Endothelial cell of umbilical vein (primary cell): ENCODE measurements around the gene ZPR1. TPM values are rescaled to one million over a fixed set of nuclear protein-coding genes. Genes with fewer than 3 reads are reported as not detected.

Experiments used
- BruUV-seq: library from RNA; stranded (reverse); fragments of 400-500 nt; replicated peaks from 2 replicates; lab custom pipeline; 2021; lab: Mats Ljungman, UMichigan
- CTCF ChIA-PET: fragments of 300-600, 350-600 bp; sonication (Branson Sonifier 250); formaldehyde crosslinking; loops from one replicate; lab custom pipeline; 2021; ENCODE audit warnings: antibody characterized with exemption, inconsistent platforms; lab: Charles Lee
- POLR2A ChIA-PET: fragments of 300-600, 350-600 bp; sonication (Branson Sonifier 250); formaldehyde crosslinking; loops from one replicate; lab custom pipeline; 2021; ENCODE audit warnings: antibody characterized with exemption, inconsistent platforms; lab: Charles Lee
- DNase-seq: peaks from one replicate; pipeline ENCODE4 v3.0.0-alpha.2; 2011; ENCODE audit warnings: low read depth, low spot score
- FAIRE-seq: peaks from 2 replicates; lab custom pipeline; 2011; peaks lifted over from hg19 to GRCh38; lab: Jason Lieb, UNC
- H2AFZ ChIP-seq: 2 replicates; pipeline ENCODE4 v1.6.0; 2012; ENCODE audit warnings: low read depth, low read length, control low read depth, inconsistent platforms
- H3K27ac ChIP-seq: 2 replicates; pipeline ENCODE4 v1.5.1; 2011; ENCODE audit warnings: low read depth, mild to moderate bottlenecking, control low read depth, low read length, moderate library complexity; ENCODE audit not compliant: insufficient read depth
- H3K27me3 ChIP-seq, 2 experiments: 2 replicates each; pipeline versions ENCODE4 v1.6.0 to v1.6.1; 2011; ENCODE audit warnings: low read length in 2 of 2, mixed read lengths in 1 of 2; ENCODE audit not compliant: control insufficient read depth in 2 of 2, insufficient read depth in 2 of 2
- H3K36me3 ChIP-seq, 2 experiments: 2 replicates in 1 of 2; 3 replicates in 1 of 2; pipeline ENCODE4 v1.5.1; 2011; ENCODE audit warnings: low read length in 2 of 2, mild to moderate bottlenecking in 1 of 2, moderate library complexity in 1 of 2; ENCODE audit not compliant: control insufficient read depth in 2 of 2, insufficient read depth in 2 of 2; ENCODE audit errors: extremely low read depth in 1 of 2
- H3K4me1 ChIP-seq: 3 replicates; pipeline ENCODE4 v1.5.1; 2011; ENCODE audit warnings: mild to moderate bottlenecking, low read length; ENCODE audit not compliant: control insufficient read depth, insufficient read depth; ENCODE audit errors: extremely low read depth
- H3K4me2 ChIP-seq: 2 replicates; pipeline ENCODE4 v1.6.1; 2011; ENCODE audit warnings: low read length, control low read depth, mixed read lengths; ENCODE audit not compliant: insufficient read depth
- H3K4me3 ChIP-seq, 3 experiments: fragments of 200-600 bp in 1 of 3; sonication (generic), shearing (Covaris generic) in 1 of 3; replicated peaks in 1 of 3; 2 replicates each; pipeline ENCODE4 v1.5.1; 2011 to 2016; ENCODE audit warnings: control low read depth in 3 of 3, low read length in 3 of 3, mild to moderate bottlenecking in 2 of 3, inconsistent platforms in 1 of 3, low read depth in 1 of 3, moderate library complexity in 1 of 3; ENCODE audit not compliant: insufficient read depth in 1 of 3
- H3K79me2 ChIP-seq: 2 replicates; pipeline ENCODE4 v1.6.0; 2012; ENCODE audit warnings: low read length, inconsistent platforms; ENCODE audit not compliant: control insufficient read depth, insufficient read depth
- H3K9ac ChIP-seq: replicated peaks from 2 replicates; pipeline ENCODE3; 2011; ENCODE audit warnings: low read length, control low read depth; ENCODE audit not compliant: insufficient read depth; ENCODE audit errors: extremely low read depth
- H3K9me1 ChIP-seq: replicated peaks from 3 replicates; pipeline ENCODE4 v1.6.0; 2011; ENCODE audit warnings: mild to moderate bottlenecking, low read length; ENCODE audit not compliant: control insufficient read depth, insufficient read depth; ENCODE audit errors: extremely low read depth
- H3K9me3 ChIP-seq: replicated peaks from 2 replicates; pipeline ENCODE4 v1.5.1; 2012; ENCODE audit warnings: low read length, inconsistent platforms; ENCODE audit not compliant: control insufficient read depth, insufficient read depth
- H4K20me1 ChIP-seq: replicated peaks from 2 replicates; pipeline ENCODE3; 2011; ENCODE audit warnings: mild to moderate bottlenecking, low read length; ENCODE audit not compliant: control insufficient read depth, insufficient read depth; ENCODE audit errors: extremely low read depth
- CTCF ChIP-seq, 2 donors: IDR thresholded peaks; 1 replicate in 1 of 2; 2 replicates in 1 of 2; pipeline ENCODE4 v1.5.1; 2011; ENCODE audit warnings: low read length in 2 of 2, mild to moderate bottlenecking in 2 of 2, moderate library complexity in 2 of 2, control low read depth in 1 of 2, inconsistent platforms in 1 of 2, low read depth in 1 of 2; ENCODE audit not compliant: insufficient read depth in 1 of 2; ENCODE audit errors: extremely low read depth in 1 of 2
- EZH2 ChIP-seq: IDR thresholded peaks from 2 replicates; pipeline ENCODE4 v1.6.1; 2012; ENCODE audit warnings: borderline replicate concordance, low read depth, mild to moderate bottlenecking, moderate library complexity, low read length, inconsistent platforms; ENCODE audit not compliant: severe bottlenecking
- FOS ChIP-seq: IDR thresholded peaks from 2 replicates; pipeline ENCODE4 v1.6.1; 2011; ENCODE audit warnings: mild to moderate bottlenecking, low read length, moderate library complexity, borderline replicate concordance; ENCODE audit not compliant: insufficient read depth
- GATA2 ChIP-seq: IDR thresholded peaks from 2 replicates; pipeline ENCODE4 v1.7.0; 2011; ENCODE audit warnings: low read depth, mild to moderate bottlenecking, moderate library complexity, mixed read lengths, low read length; ENCODE audit not compliant: insufficient read length, insufficient read depth
- JUN ChIP-seq: IDR thresholded peaks from 2 replicates; pipeline ENCODE4 v1.6.1; 2011; ENCODE audit warnings: borderline replicate concordance, low read depth; ENCODE audit not compliant: insufficient read length, insufficient read depth
- MAX ChIP-seq: IDR thresholded peaks from 2 replicates; pipeline ENCODE4 v1.6.1; 2011; ENCODE audit not compliant: insufficient read depth, insufficient read length
- MYC ChIP-seq: IDR thresholded peaks from one replicate; pipeline ENCODE4 v1.6.1; 2011; ENCODE audit warnings: mild to moderate bottlenecking, low read depth, low read length
- POLR2A ChIP-seq: IDR thresholded peaks from 2 replicates; pipeline ENCODE4 v1.6.1; 2012; ENCODE audit warnings: low read depth, mild to moderate bottlenecking, control low read depth, low read length
- POLR2AphosphoS5 ChIP-seq: IDR thresholded peaks from 2 replicates; pipeline ENCODE4 v1.6.1; 2012; ENCODE audit warnings: low read depth, mild to moderate bottlenecking, control low read depth, low read length, moderate library complexity; ENCODE audit not compliant: insufficient read depth
- dilution Hi-C: fragments of 300-500 bp; cut with MboI; formaldehyde crosslinking; loops from one replicate; pipeline ENCODE4 v1.15.0; 2019; ENCODE audit warnings: low sequenced_read_pairs; ENCODE audit not compliant: extremely low pct_ligation_motif_present
- intact Hi-C: fragments of 100-400 bp; cut with micrococcal nuclease; formaldehyde crosslinking; loops from one replicate; pipeline ENCODE4 v1.10.0; 2022
- polyA plus RNA-seq, 4 experiments: library from polyadenylated mRNA; depleted of rRNA in 3 of 4; stranded (reverse) in 3 of 4; unstranded in 1 of 4; fragments of >200 nt; gene quantifications; 2 replicates each; pipeline versions ENCODE4 v1.2.1 to v1.2.3, GENCODE V29; 2011 to 2012; ENCODE audit warnings: missing spikeins in 1 of 4
- total RNA-seq: library from RNA; stranded (reverse); gene quantifications from 2 replicates; pipeline ENCODE4 v1.2.3, GENCODE V29; 2021

Gene ZPR1
- total and polyA plus RNA-seq, 2 donors (not counting 3 experiments of a cell fraction or from before 2014, with no cell fraction given) = 22.6 to 54.5 TPM

- no peaks in the 10 kb centered on the region for H3K4me1 ChIP-seq
- ChIA-PET POLR2A (no interaction called here), CTCF (interaction anchor here (0.7 to 4.6 kb wide), 11 partner anchors 9 to 597 kb away, joined by 3 to 67 read pairs (median 5); no protein-coding TSS in a partner anchor)
- intact Hi-C loops = loop anchor here (1.0 to 5.0 kb wide), 4 partner anchors 10 to 494 kb away; partner anchors contain the start of gene APOA1
- H3K36me3 ChIP-seq = no peaks in the 10 kb centered on the region
- H3K9me1 ChIP-seq = no peaks in the 10 kb centered on the region
- BruUV-seq = no TSS peak
- no peaks in the 10 kb centered on the region for H4K20me1 ChIP-seq
- FAIRE-seq (no peak), DNase-seq (no peak)
- no peaks in the 10 kb centered on the region for H3K9me3 ChIP-seq
- no peak overlapping the region for H3K4me3 ChIP-seq
- TF ChIP-seq JUN = no peak
- TF ChIP-seq POLR2AphosphoS5 = no peak
- no peak for TF ChIP-seq EZH2
- TF ChIP-seq POLR2A = no peak
- no peak for TF ChIP-seq GATA2
- TF ChIP-seq MAX = no peak
- no peak for TF ChIP-seq FOS
- no peak for TF ChIP-seq CTCF (IDR thresholded peaks at IDR 0.05; ENCODE audit: extremely low read depth in 1 of 2, insufficient read depth in 1 of 2, low read depth in 1 of 2, low read length in 2 of 2)
- TF ChIP-seq MYC = no peak
- H3K27ac ChIP-seq = no peak overlapping the region
- peaks cover 12 to 15% of the 10 kb centered on the region in 2 experiments for H3K27me3 ChIP-seq
- dilution Hi-C loops = no loop called here
- no peak overlapping the region for H3K9ac ChIP-seq
- H3K79me2 ChIP-seq = no peaks in the 10 kb centered on the region
- H3K4me2 ChIP-seq = no peak overlapping the region
- no peak overlapping the region for H2AFZ ChIP-seq
These were observed 56.0 kb downstream of the ZPR1 start for GRCh38 chr11:116731821-116732220.
